ENCODE measurements around the gene TBC1D16. TPM values are rescaled to one million over a fixed set of nuclear protein-coding genes. Genes with fewer than 3 reads are reported as not detected.

TBC1D16 gene
- total RNA-seq, 4 donors from 2014 or later = 11.9 to 29.7 (median 22.2) TPM

- peak in 1 of 3 donors; percentile 55 for DNase-seq
- Histone ChIP-seq H3K9me3 (no peaks in the 10 kb centered on the region), H3K27me3 (no peaks in the 10 kb centered on the region), H3K4me3 (peak overlapping the region; percentile 30 to 55 (median 50)), H3K27ac (peak overlapping the region in 2 of 4 donors; percentile 45 to 64), H3K36me3 (no peaks in the 10 kb centered on the region), H3K4me1 (peaks cover 5 to 70% (median 24%) of the 10 kb centered on the region in 4 donors)
- TF ChIP-seq, protein P1, sequence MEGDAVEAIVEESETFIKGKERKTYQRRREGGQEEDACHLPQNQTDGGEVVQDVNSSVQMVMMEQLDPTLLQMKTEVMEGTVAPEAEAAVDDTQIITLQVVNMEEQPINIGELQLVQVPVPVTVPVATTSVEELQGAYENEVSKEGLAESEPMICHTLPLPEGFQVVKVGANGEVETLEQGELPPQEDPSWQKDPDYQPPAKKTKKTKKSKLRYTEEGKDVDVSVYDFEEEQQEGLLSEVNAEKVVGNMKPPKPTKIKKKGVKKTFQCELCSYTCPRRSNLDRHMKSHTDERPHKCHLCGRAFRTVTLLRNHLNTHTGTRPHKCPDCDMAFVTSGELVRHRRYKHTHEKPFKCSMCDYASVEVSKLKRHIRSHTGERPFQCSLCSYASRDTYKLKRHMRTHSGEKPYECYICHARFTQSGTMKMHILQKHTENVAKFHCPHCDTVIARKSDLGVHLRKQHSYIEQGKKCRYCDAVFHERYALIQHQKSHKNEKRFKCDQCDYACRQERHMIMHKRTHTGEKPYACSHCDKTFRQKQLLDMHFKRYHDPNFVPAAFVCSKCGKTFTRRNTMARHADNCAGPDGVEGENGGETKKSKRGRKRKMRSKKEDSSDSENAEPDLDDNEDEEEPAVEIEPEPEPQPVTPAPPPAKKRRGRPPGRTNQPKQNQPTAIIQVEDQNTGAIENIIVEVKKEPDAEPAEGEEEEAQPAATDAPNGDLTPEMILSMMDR (IDR thresholded peaks at IDR 0.05) = no peak
- no peak for TF ChIP-seq POLR2A (IDR thresholded peaks at IDR 0.05)
Measured at GRCh38 chr17:79991924-79992648, 43.6 kb downstream of the TBC1D16 start.

- Histone ChIP-seq H3K4me1 (peaks cover 5 to 77% (median 28%) of the 10 kb centered on the region in 4 donors), H3K27me3 (no peaks in the 10 kb centered on the region), H3K36me3 (no peaks in the 10 kb centered on the region), H3K27ac (peak overlapping the region in 2 of 4 donors; percentile 54 to 64), H3K4me3 (peak overlapping the region; percentile 30 to 55 (median 50)), H3K9me3 (no peaks in the 10 kb centered on the region)
- peak; percentile 81 to 94 (median 91) for DNase-seq
- TF ChIP-seq POLR2A (IDR thresholded peaks at IDR 0.05) = no peak
- TF ChIP-seq, protein P1 (IDR thresholded peaks at IDR 0.05) = peak in 5 of 6 experiments; percentile 32 to 74 (median 62)
Measured at GRCh38 chr17:79991140-79991923, 44.3 kb downstream of the TBC1D16 start.

DNA sequence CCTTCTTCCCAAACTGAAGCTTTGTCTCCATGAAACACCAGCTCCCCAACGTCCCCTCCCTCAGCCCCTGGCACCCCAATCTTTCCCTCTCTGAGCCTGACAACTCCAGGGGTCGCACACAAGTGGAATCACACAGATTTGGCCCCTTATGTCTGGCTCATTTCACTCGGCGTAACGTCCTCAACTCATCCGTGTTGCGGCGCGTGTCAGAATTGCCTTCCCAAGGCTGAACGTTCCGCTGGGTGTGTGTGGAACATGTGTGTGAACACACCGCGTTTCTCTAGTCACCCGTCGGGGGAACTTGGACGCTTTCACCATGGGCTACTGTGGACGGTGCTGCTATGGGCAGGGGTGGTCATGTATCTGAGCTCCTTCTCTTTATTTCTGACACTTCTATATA is 45.0 kb downstream of the TBC1D16 start:
- no peaks in the 10 kb centered on the region for H3K9me3 ChIP-seq
- H3K4me1 ChIP-seq = peaks cover 5 to 84% (median 28%) of the 10 kb centered on the region in 4 donors
- TF ChIP-seq, protein P1 (IDR thresholded peaks at IDR 0.05) = no peak
- no peak for TF ChIP-seq POLR2A (IDR thresholded peaks at IDR 0.05)
- DNase-seq = peak in 1 of 3 donors; percentile 51
- H3K4me3 ChIP-seq = no peak overlapping the region
- H3K36me3 ChIP-seq = no peaks in the 10 kb centered on the region
- H3K27me3 ChIP-seq = no peaks in the 10 kb centered on the region
- peak overlapping the region in 1 of 4 donors; percentile 76 for H3K27ac ChIP-seq

- H3K9me3 ChIP-seq = no peaks in the 10 kb centered on the region
- peak in 2 of 3 donors; percentile 60 to 77 for DNase-seq
- no peaks in the 10 kb centered on the region for H3K27me3 ChIP-seq
- H3K4me3 ChIP-seq = no peak overlapping the region
- peak overlapping the region in 1 of 4 donors; percentile 76 for H3K27ac ChIP-seq
- H3K36me3 ChIP-seq = no peaks in the 10 kb centered on the region
- TF ChIP-seq, protein P1 (IDR thresholded peaks at IDR 0.05) = no peak
- no peak for TF ChIP-seq POLR2A (IDR thresholded peaks at IDR 0.05)
- H3K4me1 ChIP-seq = peaks cover 5 to 87% (median 28%) of the 10 kb centered on the region in 4 donors
Measured at GRCh38 chr17:79990051-79990592, 45.5 kb downstream of the TBC1D16 start.

DNA sequence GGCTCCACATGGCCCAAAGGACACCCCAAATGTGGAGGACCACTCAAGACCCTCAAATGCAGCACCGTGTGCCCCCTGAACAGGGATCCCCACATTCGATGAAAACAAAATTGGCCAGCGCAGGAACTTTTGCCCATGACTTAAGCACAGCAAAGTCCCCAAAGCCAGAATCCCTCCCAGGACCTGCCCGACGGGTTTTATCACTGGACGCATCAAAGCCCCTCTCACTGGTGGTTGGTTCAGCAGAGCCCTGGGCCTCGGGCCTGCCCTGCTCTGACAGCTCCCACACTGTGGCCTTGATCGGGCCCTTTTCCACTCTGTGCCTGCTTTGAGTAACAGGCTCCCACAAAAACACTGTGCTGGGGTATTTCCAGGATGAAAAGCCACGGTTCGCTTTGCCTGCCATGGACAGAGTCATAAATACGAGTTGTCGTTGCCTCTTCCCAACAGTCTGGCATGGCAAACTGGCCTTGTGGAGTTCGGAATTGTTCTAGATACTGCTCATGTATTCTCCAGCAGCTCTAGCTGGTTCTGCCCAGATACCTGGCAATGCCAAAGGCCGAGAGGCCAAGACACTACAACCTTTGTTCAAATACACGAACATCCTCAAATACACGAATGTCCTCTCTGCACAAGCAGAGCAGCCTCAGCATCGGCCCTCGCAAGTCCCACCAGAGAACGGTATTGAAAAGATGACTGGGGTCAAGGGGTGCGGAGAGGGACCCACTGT is 46.4 kb downstream of the TBC1D16 start:
- H3K4me1 ChIP-seq = peaks cover 5 to 87% (median 28%) of the 10 kb centered on the region in 4 donors
- no peaks in the 10 kb centered on the region for H3K27me3 ChIP-seq
- no peaks in the 10 kb centered on the region for H3K36me3 ChIP-seq
- peak overlapping the region in 2 of 4 donors; percentile 53 to 76 for H3K27ac ChIP-seq
- H3K4me3 ChIP-seq = no peak overlapping the region
- H3K9me3 ChIP-seq = no peaks in the 10 kb centered on the region
- peak in 1 of 3 donors; percentile 29 for DNase-seq
- TF ChIP-seq, protein P1 (IDR thresholded peaks at IDR 0.05) = no peak
- TF ChIP-seq POLR2A (IDR thresholded peaks at IDR 0.05) = no peak

All from Peyer's patch (tissue), 4 donors.